Measurements from ENCODE around the gene COX7A2L. TPM values are rescaled to one million over a fixed set of nuclear protein-coding genes. Genes with fewer than 3 reads are reported as not detected.
"Not testable (repeated sequence)": the region's sequence is repeated elsewhere in the genome, so short reads cannot be mapped to it uniquely, and the experiment has no call there.

The COX7A2L gene
- total RNA-seq, 1 donor from 2014 or later: 85.7 TPM

GRCh38 chr2:42335514-42336104, 25.4 kb downstream of the COX7A2L start:
- TF ChIP-seq, protein P1, sequence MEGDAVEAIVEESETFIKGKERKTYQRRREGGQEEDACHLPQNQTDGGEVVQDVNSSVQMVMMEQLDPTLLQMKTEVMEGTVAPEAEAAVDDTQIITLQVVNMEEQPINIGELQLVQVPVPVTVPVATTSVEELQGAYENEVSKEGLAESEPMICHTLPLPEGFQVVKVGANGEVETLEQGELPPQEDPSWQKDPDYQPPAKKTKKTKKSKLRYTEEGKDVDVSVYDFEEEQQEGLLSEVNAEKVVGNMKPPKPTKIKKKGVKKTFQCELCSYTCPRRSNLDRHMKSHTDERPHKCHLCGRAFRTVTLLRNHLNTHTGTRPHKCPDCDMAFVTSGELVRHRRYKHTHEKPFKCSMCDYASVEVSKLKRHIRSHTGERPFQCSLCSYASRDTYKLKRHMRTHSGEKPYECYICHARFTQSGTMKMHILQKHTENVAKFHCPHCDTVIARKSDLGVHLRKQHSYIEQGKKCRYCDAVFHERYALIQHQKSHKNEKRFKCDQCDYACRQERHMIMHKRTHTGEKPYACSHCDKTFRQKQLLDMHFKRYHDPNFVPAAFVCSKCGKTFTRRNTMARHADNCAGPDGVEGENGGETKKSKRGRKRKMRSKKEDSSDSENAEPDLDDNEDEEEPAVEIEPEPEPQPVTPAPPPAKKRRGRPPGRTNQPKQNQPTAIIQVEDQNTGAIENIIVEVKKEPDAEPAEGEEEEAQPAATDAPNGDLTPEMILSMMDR (IDR thresholded peaks at IDR 0.05; ENCODE audit: unreplicated experiment): no peak
- Mint-ChIP-seq H3K36me3 (ENCODE audit: insufficient read depth) (peaks cover 47% of the 10 kb centered on the region), H3K27ac (no peak overlapping the region), H3K27me3 (no peaks in the 10 kb centered on the region), H3K9me3 (ENCODE audit: low read depth) (no peaks in the 10 kb centered on the region), H3K4me3 (ENCODE audit: low read depth) (no peak overlapping the region), H3K4me1 (ENCODE audit: low read depth) (peaks cover 2% of the 10 kb centered on the region)
- no peak for DNase-seq (ENCODE audit: low spot score, unreplicated experiment)

- H3K9me3 Mint-ChIP-seq (ENCODE audit: low read depth); H3K27ac Mint-ChIP-seq; H3K4me3 Mint-ChIP-seq (ENCODE audit: low read depth); H3K4me1 Mint-ChIP-seq (ENCODE audit: low read depth); H3K27me3 Mint-ChIP-seq; DNase-seq (ENCODE audit: low spot score, unreplicated experiment): not testable (repeated sequence)
- peaks cover 45% of the 10 kb centered on the region for H3K36me3 Mint-ChIP-seq (ENCODE audit: insufficient read depth)
Observed at GRCh38 chr2:42334865-42335264, 26.2 kb downstream of the COX7A2L start.

- Mint-ChIP-seq H3K36me3 (ENCODE audit: insufficient read depth) (peaks cover 45% of the 10 kb centered on the region), H3K27ac (no peak overlapping the region), H3K9me3 (ENCODE audit: low read depth) (no peaks in the 10 kb centered on the region), H3K4me3 (ENCODE audit: low read depth) (no peak overlapping the region), H3K27me3 (no peaks in the 10 kb centered on the region), H3K4me1 (ENCODE audit: low read depth) (peaks cover 8% of the 10 kb centered on the region)
- no peak for DNase-seq (ENCODE audit: low spot score, unreplicated experiment)
- TF ChIP-seq, protein P1 (IDR thresholded peaks at IDR 0.05; ENCODE audit: unreplicated experiment): no peak
Observed at GRCh38 chr2:42334220-42334619, 26.8 kb downstream of the COX7A2L start.

- peaks cover 43% of the 10 kb centered on the region for H3K36me3 Mint-ChIP-seq (ENCODE audit: insufficient read depth)
Observed at GRCh38 chr2:42333579-42333978, 27.4 kb downstream of the COX7A2L start.

DNA sequence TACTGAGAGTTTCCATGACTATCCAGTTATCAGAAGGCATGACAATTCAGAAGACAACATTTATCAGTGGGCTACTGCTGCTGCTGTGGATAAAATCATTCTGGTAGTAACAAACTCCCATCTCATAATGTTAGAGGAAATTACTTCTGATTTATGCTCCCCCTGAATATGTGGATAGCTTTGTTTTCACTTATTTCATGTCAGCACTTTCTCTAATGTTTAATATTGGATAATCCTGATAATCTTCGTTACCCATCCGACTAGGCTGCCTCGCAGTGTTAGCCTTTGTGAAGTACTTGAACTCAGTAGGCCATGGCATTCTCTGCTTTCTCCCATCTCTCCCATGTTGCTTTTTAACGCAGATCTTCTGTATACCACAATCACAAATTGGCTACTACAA, 28.4 kb downstream of the COX7A2L start:
- TF ChIP-seq, protein P1 (IDR thresholded peaks at IDR 0.05; ENCODE audit: unreplicated experiment): no peak
- Mint-ChIP-seq H3K36me3 (ENCODE audit: insufficient read depth) (peaks cover 36% of the 10 kb centered on the region), H3K27ac (no peak overlapping the region), H3K27me3 (no peaks in the 10 kb centered on the region), H3K4me1 (ENCODE audit: low read depth) (peaks cover 8% of the 10 kb centered on the region), H3K9me3 (ENCODE audit: low read depth) (no peaks in the 10 kb centered on the region), H3K4me3 (ENCODE audit: low read depth) (no peak overlapping the region)
- no peak for DNase-seq (ENCODE audit: low spot score, unreplicated experiment)

More at GRCh38 chr2:42333579-42333978, 27.4 kb downstream of the COX7A2L start:
- TF ChIP-seq, protein P1 (IDR thresholded peaks at IDR 0.05; ENCODE audit: unreplicated experiment): no peak
- Mint-ChIP-seq H3K9me3 (ENCODE audit: low read depth) (no peaks in the 10 kb centered on the region), H3K4me1 (ENCODE audit: low read depth) (peaks cover 8% of the 10 kb centered on the region), H3K27me3 (no peaks in the 10 kb centered on the region), H3K4me3 (ENCODE audit: low read depth) (no peak overlapping the region), H3K27ac (no peak overlapping the region)
- no peak for DNase-seq (ENCODE audit: low spot score, unreplicated experiment)

GRCh38 chr2:42331569-42332284, 29.3 kb downstream of the COX7A2L start:
- Mint-ChIP-seq H3K36me3 (ENCODE audit: insufficient read depth) (peaks cover 35% of the 10 kb centered on the region), H3K4me1 (ENCODE audit: low read depth) (peaks cover 8% of the 10 kb centered on the region), H3K27me3 (no peaks in the 10 kb centered on the region), H3K9me3 (ENCODE audit: low read depth) (no peaks in the 10 kb centered on the region), H3K4me3 (ENCODE audit: low read depth) (no peak overlapping the region), H3K27ac (peak overlapping the region; percentile 3)
- no peak for DNase-seq (ENCODE audit: low spot score, unreplicated experiment)
- TF ChIP-seq, protein P1 (IDR thresholded peaks at IDR 0.05; ENCODE audit: unreplicated experiment): no peak

Data from progenitor cell of endocrine pancreas (in vitro differentiated cells).